ENCODE measurements around the gene EYA4.

EYA4 gene

GRCh38 chr6:133309579-133309978 lies 68.4 kb downstream of the EYA4 start:
- no peak overlapping the region for H3K4ac ChIP-seq (ENCODE audit: low read length)
- H2BK5ac ChIP-seq (ENCODE audit: low read length) = no peak overlapping the region
- DNase-seq (ENCODE audit: low spot score) = no peak
- no peak overlapping the region for H3K18ac ChIP-seq (ENCODE audit: low read length)
- H3K23ac ChIP-seq (ENCODE audit: low read depth, low read length, poor library complexity) = no peak overlapping the region
- H3K4me2 ChIP-seq (ENCODE audit: insufficient read depth, low read length, poor library complexity, severe bottlenecking) = no peak overlapping the region
- no peaks in the 10 kb centered on the region for H3K36me3 ChIP-seq (replicated peaks in 1 of 2; ENCODE audit: control insufficient read depth in 2 of 2, insufficient read depth in 2 of 2, low read length in 2 of 2)
- no peak overlapping the region for H3K9ac ChIP-seq (ENCODE audit: low read depth, low read length, poor library complexity)
- no peaks in the 10 kb centered on the region for H3K9me3 ChIP-seq (replicated peaks in 1 of 2; ENCODE audit: control insufficient read depth in 2 of 2, insufficient read depth in 1 of 2, low read depth in 1 of 2, low read length in 2 of 2)
- H2BK120ac ChIP-seq (ENCODE audit: low read depth, low read length) = no peak overlapping the region
- no peaks in the 10 kb centered on the region for H3K27me3 ChIP-seq (ENCODE audit: control insufficient read depth in 3 of 3, insufficient read depth in 3 of 3, low read depth in 1 of 3, low read length in 3 of 3)
- H2AFZ ChIP-seq (ENCODE audit: low read length) = no peak overlapping the region
- H2BK15ac ChIP-seq (ENCODE audit: low read length) = no peak overlapping the region
- no peaks in the 10 kb centered on the region for H3K4me1 ChIP-seq (ENCODE audit: control insufficient read depth in 2 of 2, insufficient read depth in 1 of 2, low read depth in 1 of 2, low read length in 2 of 2)
- no peak overlapping the region for H3K14ac ChIP-seq (ENCODE audit: low read length)
- no peak overlapping the region for H4K8ac ChIP-seq (ENCODE audit: low read depth, low read length)
- WGBS, 2 donors (ENCODE audit: extremely low coverage in 2 of 2, insufficient read length in 2 of 2, insufficient replicate concordance in 1 of 2) = 100% methylated on average over 1 of the region's 3 CpGs; no CpG with 5 or more reads in 1 of the 2 donors
- H3K27ac ChIP-seq (replicated peaks; ENCODE audit: low read length) = no peak overlapping the region
- H4K91ac ChIP-seq (ENCODE audit: low read depth, low read length, poor library complexity) = no peak overlapping the region
- no peak overlapping the region for H2AK5ac ChIP-seq (ENCODE audit: low read depth, low read length)
- H3K4me3 ChIP-seq (ENCODE audit: low read length in 2 of 2) = no peak overlapping the region
- no peak overlapping the region for H2BK12ac ChIP-seq (ENCODE audit: low read length)
- no peaks in the 10 kb centered on the region for H3K79me1 ChIP-seq (ENCODE audit: low read depth, low read length)

GRCh38 chr6:133312006-133312405 lies 70.8 kb downstream of the EYA4 start:
- Histone ChIP-seq H3K27ac (replicated peaks; ENCODE audit: low read length) (no peak overlapping the region), H3K4me2 (ENCODE audit: insufficient read depth, low read length, poor library complexity, severe bottlenecking) (no peak overlapping the region), H2AK5ac (ENCODE audit: low read depth, low read length) (no peak overlapping the region), H3K4ac (ENCODE audit: low read length) (no peak overlapping the region), H2BK5ac (ENCODE audit: low read length) (no peak overlapping the region), H2BK15ac (ENCODE audit: low read length) (no peak overlapping the region), H4K91ac (ENCODE audit: low read depth, low read length, poor library complexity) (no peak overlapping the region), H4K8ac (ENCODE audit: low read depth, low read length) (no peak overlapping the region), H3K4me3 (ENCODE audit: low read length in 2 of 2) (no peak overlapping the region), H3K9me3 (replicated peaks in 1 of 2; ENCODE audit: control insufficient read depth in 2 of 2, insufficient read depth in 1 of 2, low read depth in 1 of 2, low read length in 2 of 2) (no peaks in the 10 kb centered on the region), H3K4me1 (ENCODE audit: control insufficient read depth in 2 of 2, insufficient read depth in 1 of 2, low read depth in 1 of 2, low read length in 2 of 2) (no peaks in the 10 kb centered on the region), H3K36me3 (replicated peaks in 1 of 2; ENCODE audit: control insufficient read depth in 2 of 2, insufficient read depth in 2 of 2, low read length in 2 of 2) (no peaks in the 10 kb centered on the region), H3K23ac (ENCODE audit: low read depth, low read length, poor library complexity) (no peak overlapping the region), H3K27me3 (ENCODE audit: control insufficient read depth in 3 of 3, insufficient read depth in 3 of 3, low read depth in 1 of 3, low read length in 3 of 3) (no peaks in the 10 kb centered on the region), H2AFZ (ENCODE audit: low read length) (no peak overlapping the region), H3K14ac (ENCODE audit: low read length) (no peak overlapping the region), H3K18ac (ENCODE audit: low read length) (no peak overlapping the region), H3K9ac (ENCODE audit: low read depth, low read length, poor library complexity) (no peak overlapping the region), H2BK120ac (ENCODE audit: low read depth, low read length) (no peak overlapping the region), H3K79me1 (ENCODE audit: low read depth, low read length) (no peaks in the 10 kb centered on the region), H2BK12ac (ENCODE audit: low read length) (no peak overlapping the region)
- no peak for DNase-seq (ENCODE audit: low spot score)
- WGBS, 2 donors (ENCODE audit: extremely low coverage in 2 of 2, insufficient read length in 2 of 2, insufficient replicate concordance in 1 of 2) = no CpG with 5 or more reads among the region's 3 CpGs

GRCh38 chr6:133313068-133313467 lies 71.9 kb downstream of the EYA4 start:
- Histone ChIP-seq H2BK120ac (ENCODE audit: low read depth, low read length) (no peak overlapping the region), H3K23ac (ENCODE audit: low read depth, low read length, poor library complexity) (no peak overlapping the region), H2AFZ (ENCODE audit: low read length) (no peak overlapping the region), H3K36me3 (replicated peaks in 1 of 2; ENCODE audit: control insufficient read depth in 2 of 2, insufficient read depth in 2 of 2, low read length in 2 of 2) (no peaks in the 10 kb centered on the region), H4K8ac (ENCODE audit: low read depth, low read length) (no peak overlapping the region), H3K27ac (replicated peaks; ENCODE audit: low read length) (no peak overlapping the region), H3K4me1 (ENCODE audit: control insufficient read depth in 2 of 2, insufficient read depth in 1 of 2, low read depth in 1 of 2, low read length in 2 of 2) (no peaks in the 10 kb centered on the region), H3K4me2 (ENCODE audit: insufficient read depth, low read length, poor library complexity, severe bottlenecking) (no peak overlapping the region), H3K4me3 (ENCODE audit: low read length in 2 of 2) (no peak overlapping the region), H4K91ac (ENCODE audit: low read depth, low read length, poor library complexity) (no peak overlapping the region), H3K27me3 (ENCODE audit: control insufficient read depth in 3 of 3, insufficient read depth in 3 of 3, low read depth in 1 of 3, low read length in 3 of 3) (no peaks in the 10 kb centered on the region), H2BK15ac (ENCODE audit: low read length) (no peak overlapping the region), H2BK12ac (ENCODE audit: low read length) (no peak overlapping the region), H2BK5ac (ENCODE audit: low read length) (no peak overlapping the region), H2AK5ac (ENCODE audit: low read depth, low read length) (no peak overlapping the region), H3K4ac (ENCODE audit: low read length) (no peak overlapping the region), H3K14ac (ENCODE audit: low read length) (no peak overlapping the region), H3K9me3 (replicated peaks in 1 of 2; ENCODE audit: control insufficient read depth in 2 of 2, insufficient read depth in 1 of 2, low read depth in 1 of 2, low read length in 2 of 2) (no peaks in the 10 kb centered on the region), H3K79me1 (ENCODE audit: low read depth, low read length) (no peaks in the 10 kb centered on the region), H3K9ac (ENCODE audit: low read depth, low read length, poor library complexity) (no peak overlapping the region), H3K18ac (ENCODE audit: low read length) (no peak overlapping the region)
- no CpG with 5 or more reads among the region's 1 CpG for WGBS, 2 donors (ENCODE audit: extremely low coverage in 2 of 2, insufficient read length in 2 of 2, insufficient replicate concordance in 1 of 2)
- DNase-seq (ENCODE audit: low spot score) = no peak

GRCh38 chr6:133314947-133315346 lies 73.8 kb downstream of the EYA4 start:
- Histone ChIP-seq H3K14ac (ENCODE audit: low read length) (no peak overlapping the region), H3K23ac (ENCODE audit: low read depth, low read length, poor library complexity) (no peak overlapping the region), H2BK5ac (ENCODE audit: low read length) (no peak overlapping the region), H3K4me1 (ENCODE audit: control insufficient read depth in 2 of 2, insufficient read depth in 1 of 2, low read depth in 1 of 2, low read length in 2 of 2) (no peaks in the 10 kb centered on the region), H2BK12ac (ENCODE audit: low read length) (no peak overlapping the region), H4K91ac (ENCODE audit: low read depth, low read length, poor library complexity) (no peak overlapping the region), H3K9me3 (replicated peaks in 1 of 2; ENCODE audit: control insufficient read depth in 2 of 2, insufficient read depth in 1 of 2, low read depth in 1 of 2, low read length in 2 of 2) (no peaks in the 10 kb centered on the region), H3K4me2 (ENCODE audit: insufficient read depth, low read length, poor library complexity, severe bottlenecking) (no peak overlapping the region), H2BK120ac (ENCODE audit: low read depth, low read length) (no peak overlapping the region), H3K36me3 (replicated peaks in 1 of 2; ENCODE audit: control insufficient read depth in 2 of 2, insufficient read depth in 2 of 2, low read length in 2 of 2) (no peaks in the 10 kb centered on the region), H3K4me3 (ENCODE audit: low read length in 2 of 2) (no peak overlapping the region), H2AK5ac (ENCODE audit: low read depth, low read length) (no peak overlapping the region), H3K9ac (ENCODE audit: low read depth, low read length, poor library complexity) (no peak overlapping the region), H3K18ac (ENCODE audit: low read length) (no peak overlapping the region), H3K27me3 (ENCODE audit: control insufficient read depth in 3 of 3, insufficient read depth in 3 of 3, low read depth in 1 of 3, low read length in 3 of 3) (no peaks in the 10 kb centered on the region), H3K27ac (replicated peaks; ENCODE audit: low read length) (no peak overlapping the region), H3K79me1 (ENCODE audit: low read depth, low read length) (no peaks in the 10 kb centered on the region), H3K4ac (ENCODE audit: low read length) (no peak overlapping the region), H2AFZ (ENCODE audit: low read length) (no peak overlapping the region), H4K8ac (ENCODE audit: low read depth, low read length) (no peak overlapping the region), H2BK15ac (ENCODE audit: low read length) (no peak overlapping the region)
- no CpG with 5 or more reads among the region's 4 CpGs for WGBS, 2 donors (ENCODE audit: extremely low coverage in 2 of 2, insufficient read length in 2 of 2, insufficient replicate concordance in 1 of 2)
- no peak for DNase-seq (ENCODE audit: low spot score)
